Measurements from ENCODE around the gene SWAP70. TPM values are rescaled to one million over a fixed set of nuclear protein-coding genes. Genes with fewer than 3 reads are reported as not detected.
"Not testable (repeated sequence)": the region's sequence is repeated elsewhere in the genome, so short reads cannot be mapped to it uniquely, and the experiment has no call there.

Gene SWAP70
- total RNA-seq, 4 donors from 2014 or later: 11.5 to 65.6 (median 41.5) TPM

DNA sequence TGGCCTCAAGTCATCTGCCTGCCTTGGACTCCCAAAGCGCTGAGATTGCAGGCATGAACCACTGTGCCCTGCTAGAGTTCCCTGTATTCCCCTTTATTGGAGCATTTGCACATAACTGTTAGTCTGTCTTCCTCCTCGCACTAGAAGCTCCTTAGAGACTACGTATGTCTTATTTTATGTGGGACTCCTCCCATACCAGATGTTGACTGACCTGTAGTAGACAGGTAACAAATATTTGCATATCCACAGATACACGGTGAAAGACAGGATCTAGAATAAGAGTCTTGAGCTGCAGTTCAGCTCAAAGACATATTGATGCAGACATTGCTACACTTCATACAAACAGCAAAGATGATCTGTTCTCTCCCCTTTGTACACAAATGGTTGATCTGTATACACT, 40.7 kb downstream of the SWAP70 start:
- Histone ChIP-seq H3K9me3 (no peaks in the 10 kb centered on the region), H3K4me3 (no peak overlapping the region), H3K27ac (no peak overlapping the region), H3K27me3 (no peaks in the 10 kb centered on the region), H3K36me3 (no peaks in the 10 kb centered on the region), H3K4me1 (no peaks in the 10 kb centered on the region)
- no peak for DNase-seq
- intact Hi-C loops (cut with DNase I; ENCODE audit: low total_unique reads): no loop called here
- no peak for TF ChIP-seq POLR2A (IDR thresholded peaks at IDR 0.05)
- TF ChIP-seq, protein P1, sequence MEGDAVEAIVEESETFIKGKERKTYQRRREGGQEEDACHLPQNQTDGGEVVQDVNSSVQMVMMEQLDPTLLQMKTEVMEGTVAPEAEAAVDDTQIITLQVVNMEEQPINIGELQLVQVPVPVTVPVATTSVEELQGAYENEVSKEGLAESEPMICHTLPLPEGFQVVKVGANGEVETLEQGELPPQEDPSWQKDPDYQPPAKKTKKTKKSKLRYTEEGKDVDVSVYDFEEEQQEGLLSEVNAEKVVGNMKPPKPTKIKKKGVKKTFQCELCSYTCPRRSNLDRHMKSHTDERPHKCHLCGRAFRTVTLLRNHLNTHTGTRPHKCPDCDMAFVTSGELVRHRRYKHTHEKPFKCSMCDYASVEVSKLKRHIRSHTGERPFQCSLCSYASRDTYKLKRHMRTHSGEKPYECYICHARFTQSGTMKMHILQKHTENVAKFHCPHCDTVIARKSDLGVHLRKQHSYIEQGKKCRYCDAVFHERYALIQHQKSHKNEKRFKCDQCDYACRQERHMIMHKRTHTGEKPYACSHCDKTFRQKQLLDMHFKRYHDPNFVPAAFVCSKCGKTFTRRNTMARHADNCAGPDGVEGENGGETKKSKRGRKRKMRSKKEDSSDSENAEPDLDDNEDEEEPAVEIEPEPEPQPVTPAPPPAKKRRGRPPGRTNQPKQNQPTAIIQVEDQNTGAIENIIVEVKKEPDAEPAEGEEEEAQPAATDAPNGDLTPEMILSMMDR (IDR thresholded peaks at IDR 0.05): no peak

DNA sequence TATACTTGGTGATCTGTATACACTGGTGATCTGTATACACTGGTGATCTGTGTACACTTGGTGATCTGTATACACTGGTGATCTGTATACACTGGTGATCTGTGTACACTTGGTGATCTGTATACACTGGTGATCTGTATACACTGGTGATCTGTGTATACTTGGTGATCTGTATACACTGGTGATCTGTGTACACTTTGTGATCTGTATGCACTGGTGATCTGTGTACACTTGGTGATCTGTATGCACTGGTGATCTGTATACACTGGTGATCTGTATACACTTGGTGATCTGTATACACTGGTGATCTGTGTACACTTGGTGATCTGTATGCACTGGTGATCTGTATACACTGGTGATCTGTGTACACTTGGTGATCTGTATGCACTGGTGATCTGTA, 41.5 kb downstream of the SWAP70 start:
- DNase-seq; H3K36me3 ChIP-seq; H3K9me3 ChIP-seq; H3K27me3 ChIP-seq; H3K4me3 ChIP-seq; intact Hi-C loops (cut with DNase I; ENCODE audit: low total_unique reads); H3K4me1 ChIP-seq; H3K27ac ChIP-seq: not testable (repeated sequence)

DNA sequence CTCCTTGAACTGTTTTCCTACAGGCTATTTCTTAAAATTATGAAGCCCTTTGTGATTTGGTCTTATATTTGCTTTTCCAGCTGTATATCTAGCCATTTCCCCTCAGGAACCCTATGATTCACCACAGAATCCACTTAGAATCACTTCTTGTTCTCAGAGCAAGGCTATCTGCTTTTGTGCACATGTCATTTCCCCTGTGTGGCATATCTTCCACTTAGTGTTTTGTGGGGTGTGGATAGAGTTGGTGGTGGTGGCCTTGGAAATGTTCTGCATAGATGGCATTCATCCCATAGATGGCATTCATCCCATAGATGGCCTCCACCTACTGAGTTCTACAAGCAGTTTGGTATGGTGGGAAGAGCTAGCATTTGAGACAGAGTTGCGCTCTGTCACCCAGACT, 44.7 kb downstream of the SWAP70 start:
- Histone ChIP-seq H3K27ac (no peak overlapping the region), H3K9me3 (no peaks in the 10 kb centered on the region), H3K36me3 (no peaks in the 10 kb centered on the region), H3K27me3 (no peaks in the 10 kb centered on the region), H3K4me1 (no peaks in the 10 kb centered on the region), H3K4me3 (no peak overlapping the region)
- intact Hi-C loops (cut with DNase I; ENCODE audit: low total_unique reads): no loop called here
- DNase-seq: no peak
- TF ChIP-seq, protein P1 (IDR thresholded peaks at IDR 0.05): no peak
- TF ChIP-seq POLR2A (IDR thresholded peaks at IDR 0.05): no peak

DNA sequence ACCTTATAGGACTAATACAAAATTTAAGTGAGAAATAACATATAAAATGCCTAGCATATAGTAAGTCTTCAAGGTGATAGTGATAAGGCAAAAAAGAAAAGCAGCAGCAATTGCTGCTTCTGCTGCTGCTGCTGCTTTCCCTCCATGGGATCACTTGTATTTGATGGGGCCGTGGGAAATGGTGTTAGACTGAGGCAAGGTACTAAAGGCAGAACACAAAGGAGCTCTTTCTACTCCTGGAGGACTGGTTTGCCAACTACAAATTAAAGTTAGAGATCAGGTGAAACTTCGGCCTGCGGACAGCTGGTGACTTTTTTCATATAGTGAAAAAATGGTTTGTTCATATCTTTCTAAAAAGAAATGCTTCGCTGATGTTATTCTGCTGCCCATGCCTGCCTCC, 46.3 kb downstream of the SWAP70 start:
- DNase-seq: no peak
- Histone ChIP-seq H3K36me3 (no peaks in the 10 kb centered on the region), H3K27me3 (no peaks in the 10 kb centered on the region), H3K4me1 (no peaks in the 10 kb centered on the region), H3K4me3 (no peak overlapping the region), H3K27ac (no peak overlapping the region), H3K9me3 (no peaks in the 10 kb centered on the region)
- intact Hi-C loops (cut with DNase I; ENCODE audit: low total_unique reads): no loop called here
- TF ChIP-seq POLR2A (IDR thresholded peaks at IDR 0.05): no peak
- TF ChIP-seq, protein P1 (IDR thresholded peaks at IDR 0.05): no peak

DNA sequence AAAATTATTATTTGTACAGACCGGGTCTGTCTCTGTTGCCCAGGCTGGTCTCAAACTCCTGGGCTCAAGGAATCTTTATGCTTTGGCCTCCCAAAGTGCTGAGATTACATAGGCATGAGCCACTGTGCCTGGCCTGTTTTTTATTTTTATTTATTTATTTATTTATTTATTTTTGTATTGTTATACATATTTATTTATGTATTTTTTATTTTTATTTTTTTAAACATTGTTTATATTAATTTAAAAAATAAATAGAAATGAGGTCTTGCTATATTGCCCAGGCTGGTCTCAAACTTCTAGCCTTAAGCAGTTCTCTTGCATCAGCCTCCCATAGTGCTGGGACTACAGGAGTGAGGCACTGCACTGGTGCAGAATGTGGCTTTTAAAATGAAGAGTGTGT, 47.0 kb downstream of the SWAP70 start:
- intact Hi-C loops (cut with DNase I; ENCODE audit: low total_unique reads): no loop called here
- no peak overlapping the region for H3K27ac ChIP-seq
- H3K36me3 ChIP-seq: no peaks in the 10 kb centered on the region
- no peak for DNase-seq
- H3K9me3 ChIP-seq: no peaks in the 10 kb centered on the region
- H3K4me3 ChIP-seq: no peak overlapping the region
- H3K4me1 ChIP-seq: no peaks in the 10 kb centered on the region
- TF ChIP-seq POLR2A (IDR thresholded peaks at IDR 0.05): no peak
- TF ChIP-seq, protein P1 (IDR thresholded peaks at IDR 0.05): no peak
- H3K27me3 ChIP-seq: no peaks in the 10 kb centered on the region
